Neural cell (in vitro differentiated cells): ENCODE measurements around the gene ALDH1A3. TPM values are rescaled to one million over a fixed set of nuclear protein-coding genes. Genes with fewer than 3 reads are reported as not detected.

Experiments used
- H2AFZ ChIP-seq: fragments of 200-600, 300-800 bp; sonication (generic), shearing (Covaris generic); 2 replicates; pipeline ENCODE4 v1.6.0; 2014; ENCODE audit warnings: low read depth, mild to moderate bottlenecking, antibody characterized with exemption, low read length, moderate library complexity
- H3F3A ChIP-seq: fragments of 200-600 bp; shearing (Covaris generic); 2 replicates; pipeline ENCODE4 v1.6.1; 2016; ENCODE audit warnings: mild to moderate bottlenecking, moderate library complexity, mixed read lengths, antibody characterized with exemption, low read length; ENCODE audit not compliant: insufficient read depth, poor library complexity, severe bottlenecking
- H3K27ac ChIP-seq: fragments of 200-600, 300-800 bp; sonication (generic), shearing (Covaris generic); 2 replicates; pipeline ENCODE4 v1.5.1; 2014; ENCODE audit warnings: mild to moderate bottlenecking, low read length, moderate library complexity
- H3K27me3 ChIP-seq: fragments of 300-800, 200-600 bp; sonication (generic), shearing (Covaris generic); 2 replicates; pipeline ENCODE4 v1.6.0; 2014; ENCODE audit warnings: mild to moderate bottlenecking, low read depth, low read length, moderate library complexity; ENCODE audit not compliant: insufficient read depth
- H3K36me3 ChIP-seq: fragments of 300-800, 200-600 bp; sonication (generic), shearing (Covaris generic); 2 replicates; pipeline ENCODE4 v1.5.1; 2014; ENCODE audit warnings: mild to moderate bottlenecking, antibody characterized with exemption, low read length, moderate library complexity; ENCODE audit not compliant: insufficient read depth
- H3K4me2 ChIP-seq: fragments of 300-800, 200-600 bp; sonication (generic), shearing (Covaris generic); 2 replicates; pipeline ENCODE4 v1.6.0; 2014; ENCODE audit warnings: mild to moderate bottlenecking, low read length
- H3K4me3 ChIP-seq: fragments of 300-800, 200-600 bp; sonication (generic), shearing (Covaris generic); 2 replicates; pipeline ENCODE4 v1.5.1; 2014; ENCODE audit warnings: mild to moderate bottlenecking, low read length, moderate library complexity
- H3K79me2 ChIP-seq: fragments of 200-600 bp; shearing (Covaris generic); replicated peaks from 2 replicates; pipeline ENCODE4 v1.6.0; 2014; ENCODE audit warnings: mild to moderate bottlenecking, low read length, moderate library complexity; ENCODE audit not compliant: insufficient read depth
- H3K9ac ChIP-seq: fragments of 300-800, 200-600 bp; sonication (generic), shearing (Covaris generic); 2 replicates; pipeline ENCODE4 v1.6.1; 2016; ENCODE audit warnings: mild to moderate bottlenecking, low read length, mixed read lengths
- H3K9me2 ChIP-seq: fragments of 200-600 bp; shearing (Covaris generic); 2 replicates; pipeline ENCODE4 v1.6.1; 2016; ENCODE audit warnings: mild to moderate bottlenecking, low read length, mixed read lengths; ENCODE audit not compliant: insufficient read depth
- H3K9me3 ChIP-seq: fragments of 200-600, 300-800 bp; sonication (generic), shearing (Covaris generic); 2 replicates; pipeline ENCODE4 v1.6.1; 2016; ENCODE audit warnings: mild to moderate bottlenecking, mixed run types, low read length, moderate library complexity, mixed read lengths
- H4K20me1 ChIP-seq: fragments of 200-600 bp; shearing (Covaris generic); 2 replicates; pipeline ENCODE4 v1.6.1; 2016; ENCODE audit warnings: mild to moderate bottlenecking, mixed run types; ENCODE audit not compliant: insufficient read depth
- CTCF ChIP-seq: fragments of 450-650 bp; IDR thresholded peaks from 2 replicates; pipeline ENCODE4 v1.5.1; 2014; ENCODE audit warnings: antibody characterized with exemption, mild to moderate bottlenecking, moderate library complexity; ENCODE audit not compliant: poor library complexity, severe bottlenecking
- EP300 ChIP-seq: fragments of 450-650 bp; conservative IDR thresholded peaks from 2 replicates; pipeline ENCODE4 v1.6.1; 2014; ENCODE audit warnings: antibody characterized with exemption, mild to moderate bottlenecking, moderate library complexity; ENCODE audit not compliant: poor library complexity, severe bottlenecking
- EZH2 ChIP-seq: fragments of 200-600, 300-800 bp; shearing (Covaris generic), sonication (generic); IDR thresholded peaks from 2 replicates; pipeline ENCODE4 v1.6.1; 2014; ENCODE audit warnings: antibody characterized with exemption, low read length, borderline replicate concordance, mild to moderate bottlenecking; ENCODE audit not compliant: insufficient read depth, poor library complexity, severe bottlenecking
- MXI1 ChIP-seq: fragments of 450-650 bp; conservative IDR thresholded peaks from 2 replicates; pipeline ENCODE4 v1.6.1; 2014; ENCODE audit warnings: antibody characterized with exemption, mild to moderate bottlenecking; ENCODE audit not compliant: poor library complexity, severe bottlenecking
- POLR2AphosphoS5 ChIP-seq: IDR thresholded peaks from 2 replicates; pipeline ENCODE4 v1.6.1; 2012
- RAD21 ChIP-seq: fragments of 450-650 bp; conservative IDR thresholded peaks from 2 replicates; pipeline ENCODE4 v1.6.1; 2014; ENCODE audit warnings: antibody characterized with exemption, mild to moderate bottlenecking, moderate library complexity
- SMC3 ChIP-seq: fragments of 450-650 bp; conservative IDR thresholded peaks from 2 replicates; pipeline ENCODE4 v1.6.1; 2014; ENCODE audit warnings: antibody characterized with exemption, mild to moderate bottlenecking, moderate library complexity; ENCODE audit not compliant: poor library complexity
- TAF1 ChIP-seq: IDR thresholded peaks from 2 replicates; pipeline ENCODE4 v1.6.1; 2012; ENCODE audit warnings: low read depth
- polyA plus RNA-seq: library from polyadenylated mRNA; depleted of rRNA; stranded (reverse); fragments of >200 nt; gene quantifications from 2 replicates; pipeline ENCODE4 v1.2.3, GENCODE V29; 2014
- TF ChIP-seq, protein P1 (sequence below): IDR thresholded peaks from 2 replicates; pipeline ENCODE4 v1.6.1; 2012; ENCODE audit warnings: borderline replicate concordance

The ALDH1A3 gene
- polyA plus RNA-seq, 1 donor from 2014 or later: 0.06 TPM

DNA sequence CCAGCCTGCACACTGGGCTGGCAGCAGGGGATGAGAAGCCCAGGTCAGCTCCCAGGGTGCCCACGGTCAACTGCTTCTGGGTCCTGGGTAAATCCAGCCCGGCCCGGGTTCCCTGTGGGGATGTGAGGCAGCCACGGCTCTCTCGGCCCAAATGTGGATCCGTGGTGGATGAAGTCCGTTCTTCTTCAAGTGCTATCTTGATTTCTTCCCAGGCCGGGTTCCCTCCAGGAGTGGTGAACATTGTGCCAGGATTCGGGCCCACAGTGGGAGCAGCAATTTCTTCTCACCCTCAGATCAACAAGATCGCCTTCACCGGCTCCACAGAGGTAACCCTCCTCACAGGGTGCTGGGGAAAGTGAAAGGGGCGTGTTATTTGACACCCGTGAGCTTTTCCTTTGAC, 16.1 kb downstream of the ALDH1A3 start:
- H2AFZ ChIP-seq: no peak overlapping the region
- no peak for TF ChIP-seq RAD21
- TF ChIP-seq, protein P1, sequence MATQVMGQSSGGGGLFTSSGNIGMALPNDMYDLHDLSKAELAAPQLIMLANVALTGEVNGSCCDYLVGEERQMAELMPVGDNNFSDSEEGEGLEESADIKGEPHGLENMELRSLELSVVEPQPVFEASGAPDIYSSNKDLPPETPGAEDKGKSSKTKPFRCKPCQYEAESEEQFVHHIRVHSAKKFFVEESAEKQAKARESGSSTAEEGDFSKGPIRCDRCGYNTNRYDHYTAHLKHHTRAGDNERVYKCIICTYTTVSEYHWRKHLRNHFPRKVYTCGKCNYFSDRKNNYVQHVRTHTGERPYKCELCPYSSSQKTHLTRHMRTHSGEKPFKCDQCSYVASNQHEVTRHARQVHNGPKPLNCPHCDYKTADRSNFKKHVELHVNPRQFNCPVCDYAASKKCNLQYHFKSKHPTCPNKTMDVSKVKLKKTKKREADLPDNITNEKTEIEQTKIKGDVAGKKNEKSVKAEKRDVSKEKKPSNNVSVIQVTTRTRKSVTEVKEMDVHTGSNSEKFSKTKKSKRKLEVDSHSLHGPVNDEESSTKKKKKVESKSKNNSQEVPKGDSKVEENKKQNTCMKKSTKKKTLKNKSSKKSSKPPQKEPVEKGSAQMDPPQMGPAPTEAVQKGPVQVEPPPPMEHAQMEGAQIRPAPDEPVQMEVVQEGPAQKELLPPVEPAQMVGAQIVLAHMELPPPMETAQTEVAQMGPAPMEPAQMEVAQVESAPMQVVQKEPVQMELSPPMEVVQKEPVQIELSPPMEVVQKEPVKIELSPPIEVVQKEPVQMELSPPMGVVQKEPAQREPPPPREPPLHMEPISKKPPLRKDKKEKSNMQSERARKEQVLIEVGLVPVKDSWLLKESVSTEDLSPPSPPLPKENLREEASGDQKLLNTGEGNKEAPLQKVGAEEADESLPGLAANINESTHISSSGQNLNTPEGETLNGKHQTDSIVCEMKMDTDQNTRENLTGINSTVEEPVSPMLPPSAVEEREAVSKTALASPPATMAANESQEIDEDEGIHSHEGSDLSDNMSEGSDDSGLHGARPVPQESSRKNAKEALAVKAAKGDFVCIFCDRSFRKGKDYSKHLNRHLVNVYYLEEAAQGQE: no peak
- H3K36me3 ChIP-seq: no peaks in the 10 kb centered on the region
- no peaks in the 10 kb centered on the region for H3K9me3 ChIP-seq
- H3K9me2 ChIP-seq: no peaks in the 10 kb centered on the region
- H3K27ac ChIP-seq: no peak overlapping the region
- H4K20me1 ChIP-seq: no peaks in the 10 kb centered on the region
- H3K9ac ChIP-seq: no peak overlapping the region
- no peak overlapping the region for H3K4me2 ChIP-seq
- no peaks in the 10 kb centered on the region for H3K27me3 ChIP-seq
- H3K4me3 ChIP-seq: no peak overlapping the region
- no peaks in the 10 kb centered on the region for H3F3A ChIP-seq
- no peaks in the 10 kb centered on the region for H3K79me2 ChIP-seq

GRCh38 chr15:100897221-100898151, 17.9 kb downstream of the ALDH1A3 start:
- H3K4me2 ChIP-seq: no peak overlapping the region
- H2AFZ ChIP-seq: no peak overlapping the region
- no peaks in the 10 kb centered on the region for H4K20me1 ChIP-seq
- no peaks in the 10 kb centered on the region for H3K9me3 ChIP-seq
- no peak for TF ChIP-seq POLR2AphosphoS5
- TF ChIP-seq CTCF: no peak
- H3K9me2 ChIP-seq: no peaks in the 10 kb centered on the region
- H3K36me3 ChIP-seq: no peaks in the 10 kb centered on the region
- H3K79me2 ChIP-seq: no peaks in the 10 kb centered on the region
- no peak overlapping the region for H3K4me3 ChIP-seq
- H3F3A ChIP-seq: no peaks in the 10 kb centered on the region
- H3K27ac ChIP-seq: no peak overlapping the region
- H3K27me3 ChIP-seq: no peaks in the 10 kb centered on the region
- no peak overlapping the region for H3K9ac ChIP-seq

DNA sequence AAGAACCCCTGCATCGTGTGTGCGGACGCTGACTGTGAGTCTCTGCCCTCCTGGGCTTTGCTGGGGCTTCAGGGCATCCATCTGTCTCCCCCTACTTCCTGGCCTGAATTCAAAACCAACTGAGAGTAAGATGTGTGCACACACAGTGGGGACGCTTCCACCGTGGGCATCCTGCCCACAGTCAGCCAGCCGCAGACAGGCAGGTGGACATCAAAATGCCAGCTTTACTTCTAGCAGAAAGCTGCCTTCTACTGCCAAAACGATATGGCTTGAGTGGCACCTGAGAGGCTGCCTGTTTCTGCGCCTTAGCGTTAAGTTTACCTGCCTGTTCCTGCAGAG, 18.5 kb downstream of the ALDH1A3 start:
- Histone ChIP-seq H2AFZ (no peak overlapping the region), H3K79me2 (no peaks in the 10 kb centered on the region), H3K36me3 (no peaks in the 10 kb centered on the region), H3K4me3 (no peak overlapping the region), H4K20me1 (no peaks in the 10 kb centered on the region), H3K27ac (no peak overlapping the region), H3F3A (no peaks in the 10 kb centered on the region), H3K9me2 (no peaks in the 10 kb centered on the region), H3K9me3 (no peaks in the 10 kb centered on the region), H3K4me2 (no peak overlapping the region), H3K27me3 (no peaks in the 10 kb centered on the region), H3K9ac (no peak overlapping the region)
- TF ChIP-seq CTCF (no peak), SMC3 (no peak), RAD21 (no peak), POLR2AphosphoS5 (no peak), EP300 (no peak), MXI1 (no peak), EZH2 (no peak), TAF1 (no peak)
- TF ChIP-seq, protein P1: no peak
